Endothelial cell of umbilical vein (primary cell): ENCODE measurements around the gene MTHFR.

Experiments
- CTCF ChIP-seq, 2 donors: IDR thresholded peaks; 1 replicate in 1 of 2; 2 replicates in 1 of 2; pipeline ENCODE4 v1.5.1; 2011; ENCODE audit warnings: low read length in 2 of 2, mild to moderate bottlenecking in 2 of 2, moderate library complexity in 2 of 2, control low read depth in 1 of 2, inconsistent platforms in 1 of 2, low read depth in 1 of 2; ENCODE audit not compliant: insufficient read depth in 1 of 2; ENCODE audit errors: extremely low read depth in 1 of 2
- EZH2 ChIP-seq: IDR thresholded peaks from 2 replicates; pipeline ENCODE4 v1.6.1; 2012; ENCODE audit warnings: borderline replicate concordance, low read depth, mild to moderate bottlenecking, moderate library complexity, low read length, inconsistent platforms; ENCODE audit not compliant: severe bottlenecking
- FOS ChIP-seq: IDR thresholded peaks from 2 replicates; pipeline ENCODE4 v1.6.1; 2011; ENCODE audit warnings: mild to moderate bottlenecking, low read length, moderate library complexity, borderline replicate concordance; ENCODE audit not compliant: insufficient read depth
- JUN ChIP-seq: IDR thresholded peaks from 2 replicates; pipeline ENCODE4 v1.6.1; 2011; ENCODE audit warnings: borderline replicate concordance, low read depth; ENCODE audit not compliant: insufficient read length, insufficient read depth
- MAX ChIP-seq: IDR thresholded peaks from 2 replicates; pipeline ENCODE4 v1.6.1; 2011; ENCODE audit not compliant: insufficient read depth, insufficient read length
- MYC ChIP-seq: IDR thresholded peaks from one replicate; pipeline ENCODE4 v1.6.1; 2011; ENCODE audit warnings: mild to moderate bottlenecking, low read depth, low read length
- POLR2A ChIP-seq: IDR thresholded peaks from 2 replicates; pipeline ENCODE4 v1.6.1; 2012; ENCODE audit warnings: low read depth, mild to moderate bottlenecking, control low read depth, low read length
- POLR2AphosphoS5 ChIP-seq: IDR thresholded peaks from 2 replicates; pipeline ENCODE4 v1.6.1; 2012; ENCODE audit warnings: low read depth, mild to moderate bottlenecking, control low read depth, low read length, moderate library complexity; ENCODE audit not compliant: insufficient read depth

DNA sequence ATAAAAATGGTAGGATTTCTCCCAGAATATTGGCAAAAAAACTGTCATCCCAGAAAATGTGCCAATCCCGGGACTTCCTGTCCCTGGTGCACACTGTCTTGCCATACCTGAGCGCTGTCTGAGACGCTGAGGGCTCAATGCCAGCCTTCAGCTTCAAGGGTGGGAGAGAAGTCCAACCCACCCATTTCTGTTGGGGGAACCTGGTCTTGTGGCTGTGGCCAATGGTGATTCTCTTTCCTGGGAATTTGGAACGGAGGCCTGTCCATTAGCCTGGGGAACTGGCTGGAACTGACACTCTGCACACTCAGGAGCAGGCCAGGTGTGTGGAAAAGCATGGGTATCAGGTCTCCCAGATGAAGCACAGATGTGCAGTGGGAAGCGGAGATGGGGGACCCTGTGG is 6.7 kb downstream of the MTHFR start:
- TF ChIP-seq POLR2A = no peak
- TF ChIP-seq CTCF (IDR thresholded peaks at IDR 0.05; ENCODE audit: extremely low read depth in 1 of 2, insufficient read depth in 1 of 2, low read depth in 1 of 2, low read length in 2 of 2) = no peak
- no peak for TF ChIP-seq POLR2AphosphoS5
- TF ChIP-seq EZH2 = no peak
- TF ChIP-seq MYC = no peak
- TF ChIP-seq MAX = no peak
- TF ChIP-seq JUN = no peak
- no peak for TF ChIP-seq FOS
